GM21360 (cell line): ENCODE data around the gene SH3GL1.

Experiments
- ATAC-seq: cut with Tn5 transposase; IDR thresholded peaks from one replicate; pipeline ENCODE4 v1.9.1; 2021; ENCODE audit warnings: mild to moderate bottlenecking, moderate library complexity; ENCODE audit not compliant: unreplicated experiment

SH3GL1 gene

DNA sequence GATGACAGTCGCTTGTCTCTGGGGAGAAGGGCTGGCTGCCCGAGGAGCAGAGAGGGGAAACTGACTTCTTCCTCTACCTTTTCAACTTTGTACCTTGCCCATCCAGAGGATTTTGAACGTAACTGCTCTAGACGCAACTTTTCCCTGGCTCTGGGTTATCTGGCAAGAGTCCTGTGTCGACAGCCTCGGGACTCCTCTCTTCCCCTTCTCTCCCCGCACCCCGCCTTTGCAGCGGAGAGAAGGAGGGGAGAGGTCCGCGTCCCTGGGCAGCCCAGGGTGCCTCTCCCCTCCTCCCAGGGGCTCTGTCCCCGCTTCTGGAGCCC is 574 bp downstream of the SH3GL1 start:
- no peak for ATAC-seq

DNA sequence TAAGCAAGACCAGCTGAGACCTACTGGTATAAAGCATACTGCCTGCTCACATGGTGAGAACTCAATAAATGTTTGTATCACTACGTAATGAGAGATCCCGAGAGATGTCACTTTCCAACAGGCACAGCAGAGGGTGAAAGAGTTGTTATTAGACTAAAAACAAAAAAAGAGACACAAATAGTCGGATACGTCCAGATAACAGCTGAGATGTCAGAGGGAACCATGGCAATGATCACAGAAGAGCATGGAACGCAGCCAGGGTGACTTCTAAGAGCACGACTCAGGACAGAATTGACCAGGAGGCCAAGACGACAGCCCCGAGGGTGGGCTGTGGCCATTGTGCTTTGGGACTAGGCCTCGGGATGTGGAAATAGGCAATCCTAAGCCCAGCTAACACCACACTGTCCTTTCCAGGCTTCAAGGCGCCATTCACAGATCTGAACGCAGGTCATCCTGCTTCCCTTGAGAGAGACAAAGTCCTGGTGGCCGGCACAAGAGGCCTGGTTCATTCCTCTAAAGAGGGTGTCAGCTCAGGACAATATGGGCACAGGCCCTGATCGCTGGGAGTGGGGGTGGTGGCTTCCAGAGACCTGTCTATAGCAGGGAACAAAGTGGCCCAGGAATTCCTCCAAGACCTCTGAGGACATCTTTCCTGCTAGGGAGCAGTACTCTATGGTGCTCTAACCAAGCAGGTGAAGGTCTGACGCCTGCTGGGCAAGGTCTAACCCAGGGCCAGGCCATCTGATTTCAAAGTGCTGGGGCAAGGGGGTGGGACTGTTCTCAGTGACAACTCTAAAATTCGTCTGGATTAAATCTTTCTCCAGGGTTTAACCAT is 3.2 kb downstream of the SH3GL1 start:
- ATAC-seq: no peak

DNA sequence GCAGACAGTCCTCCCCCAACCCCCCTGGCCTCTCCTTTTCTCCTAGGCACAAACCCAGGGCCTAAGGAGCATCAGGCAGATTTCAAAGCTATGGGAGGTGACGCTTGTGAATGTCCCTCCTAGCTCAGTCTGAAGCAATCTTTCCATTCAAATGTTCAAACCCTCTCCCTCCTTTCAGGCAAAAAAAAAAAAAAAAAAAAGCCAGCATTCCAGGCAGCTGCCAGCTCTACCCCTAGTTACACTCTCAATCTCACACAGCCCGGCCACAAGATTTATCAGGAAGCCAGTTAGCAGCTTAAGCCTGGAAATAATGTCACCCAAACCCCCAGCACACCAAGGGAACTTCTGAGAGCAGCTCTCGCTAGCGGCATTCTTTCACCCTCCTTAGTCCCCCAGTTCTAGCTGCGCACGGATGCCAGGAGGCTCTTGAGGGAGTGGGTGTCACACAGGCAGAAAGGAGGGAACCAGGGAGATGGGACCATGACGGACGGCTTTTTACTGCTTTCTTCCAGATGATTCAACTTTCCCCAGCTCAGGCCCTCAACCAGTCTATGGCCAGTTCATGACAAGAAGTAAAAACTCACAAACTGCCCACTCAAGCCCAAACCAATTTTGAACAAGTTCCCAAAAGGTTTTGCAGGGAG is 6.3 kb downstream of the SH3GL1 start:
- ATAC-seq: no peak

DNA sequence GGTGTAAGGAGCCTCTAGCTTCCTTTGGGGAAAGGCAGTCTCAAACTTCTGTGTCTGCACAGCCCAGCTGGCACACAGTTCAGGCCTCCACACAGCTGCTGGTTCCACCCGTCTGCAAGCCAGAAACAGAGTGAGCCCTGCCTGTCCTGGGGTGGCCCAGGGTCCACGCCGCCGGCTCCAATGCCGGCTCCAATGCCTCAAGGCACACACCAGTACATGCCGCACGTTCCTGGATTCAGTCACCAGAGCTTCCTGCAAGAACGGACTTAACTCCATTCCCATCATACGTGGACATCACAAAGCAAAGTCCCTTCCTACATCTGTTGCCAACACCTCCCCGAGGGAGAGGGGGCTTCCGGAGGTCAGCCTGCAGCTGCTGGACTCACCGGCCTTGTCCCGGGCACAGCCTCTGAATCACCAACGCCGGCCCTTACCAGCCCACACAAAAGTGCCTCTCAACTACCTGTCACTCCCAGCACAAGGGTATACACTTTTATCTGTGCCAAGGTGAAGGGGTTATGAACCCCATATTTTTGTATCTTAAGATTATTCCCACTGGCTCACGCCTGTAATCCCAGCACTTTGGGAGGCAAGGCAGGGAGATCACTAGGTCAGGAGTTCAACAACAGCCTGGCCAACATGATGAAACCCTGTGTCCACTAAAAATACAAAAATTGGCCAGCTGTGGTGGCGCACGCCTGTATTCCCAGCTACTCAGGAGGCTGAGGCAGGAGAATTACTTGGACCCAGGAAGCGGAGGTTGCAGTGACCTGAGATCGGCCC is 8.5 kb downstream of the SH3GL1 start:
- ATAC-seq: no peak

DNA sequence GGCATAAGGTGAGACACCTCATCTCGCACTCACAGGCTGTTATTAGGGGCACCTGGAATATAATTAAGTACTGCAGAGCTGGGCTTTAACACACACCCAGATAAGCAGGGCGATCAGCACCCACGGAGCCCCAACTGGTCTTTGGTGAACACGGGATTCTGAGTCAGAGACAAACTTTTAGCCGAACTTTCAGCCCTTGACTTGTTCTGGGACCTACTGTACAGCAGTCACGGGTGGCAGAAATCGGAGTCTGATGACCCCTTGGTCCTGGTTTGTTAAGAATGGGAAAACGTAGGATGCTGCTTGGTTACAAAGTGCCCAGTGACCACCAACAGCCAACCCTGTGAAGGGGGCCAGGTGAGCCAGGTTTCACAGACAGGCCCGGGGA is 9.0 kb downstream of the SH3GL1 start:
- ATAC-seq: no peak

DNA sequence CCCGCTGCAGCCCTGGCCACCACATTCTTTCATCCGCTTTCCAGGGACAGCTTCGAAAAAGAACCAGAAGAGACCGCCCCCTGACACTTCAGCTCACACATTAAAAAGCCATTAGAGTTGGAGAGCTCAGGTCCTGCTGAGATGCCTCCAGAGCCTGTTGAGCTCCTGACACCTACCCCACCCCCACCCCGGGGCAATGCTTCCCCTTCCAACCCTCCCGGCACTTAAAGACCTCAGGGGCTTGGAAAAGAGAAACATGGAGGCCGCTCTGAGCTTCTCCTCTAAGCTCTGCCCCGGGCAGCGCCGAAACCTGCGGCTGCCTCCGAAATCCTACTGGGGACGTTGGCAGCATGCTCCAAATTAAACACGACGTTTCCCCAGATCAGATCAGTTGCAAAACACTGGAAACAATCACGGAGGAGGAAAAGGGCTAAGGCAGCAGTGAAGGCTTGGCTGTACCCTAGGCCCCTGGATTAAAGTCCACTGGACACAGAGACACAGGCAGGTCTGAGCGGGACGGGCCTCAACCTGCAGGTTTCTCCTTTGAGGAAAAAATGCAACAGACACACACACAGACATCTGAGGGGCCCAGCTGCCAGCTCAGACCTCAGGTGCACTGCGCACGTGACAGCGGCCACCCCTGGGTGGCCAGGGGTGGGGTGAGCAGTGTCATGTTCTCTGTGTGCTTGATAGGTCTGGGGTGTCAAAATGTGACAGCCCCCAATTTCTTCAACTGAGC is 9.6 kb downstream of the SH3GL1 start:
- no peak for ATAC-seq

DNA sequence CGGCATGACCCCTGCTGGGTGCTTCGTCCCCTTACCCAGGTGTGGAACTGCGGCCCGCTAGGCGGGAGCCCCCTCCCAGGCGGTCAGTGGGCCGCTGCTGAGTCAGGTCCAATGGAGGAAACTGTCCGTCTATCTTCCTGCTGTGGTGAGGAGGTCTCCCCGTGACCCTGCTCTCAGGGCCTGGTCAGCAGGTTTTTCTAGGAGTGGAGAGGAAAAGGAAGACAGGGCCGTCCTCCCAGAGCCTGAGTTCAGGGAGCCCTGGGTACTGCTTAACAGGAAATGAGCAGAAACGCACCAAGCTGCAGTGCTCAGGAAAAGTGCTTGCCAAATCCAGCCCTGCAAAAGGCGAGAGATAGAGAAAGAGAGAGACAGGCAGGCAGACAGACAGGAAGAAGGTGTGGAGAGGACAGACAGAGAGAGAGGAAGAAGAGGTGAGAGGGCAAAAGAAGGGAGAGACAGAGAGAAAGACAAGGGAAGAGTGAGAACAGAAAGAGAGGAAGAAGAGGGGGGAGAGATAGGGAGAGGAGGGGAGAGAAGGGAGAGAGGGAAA is 10.3 kb downstream of the SH3GL1 start:
- ATAC-seq: no peak

DNA sequence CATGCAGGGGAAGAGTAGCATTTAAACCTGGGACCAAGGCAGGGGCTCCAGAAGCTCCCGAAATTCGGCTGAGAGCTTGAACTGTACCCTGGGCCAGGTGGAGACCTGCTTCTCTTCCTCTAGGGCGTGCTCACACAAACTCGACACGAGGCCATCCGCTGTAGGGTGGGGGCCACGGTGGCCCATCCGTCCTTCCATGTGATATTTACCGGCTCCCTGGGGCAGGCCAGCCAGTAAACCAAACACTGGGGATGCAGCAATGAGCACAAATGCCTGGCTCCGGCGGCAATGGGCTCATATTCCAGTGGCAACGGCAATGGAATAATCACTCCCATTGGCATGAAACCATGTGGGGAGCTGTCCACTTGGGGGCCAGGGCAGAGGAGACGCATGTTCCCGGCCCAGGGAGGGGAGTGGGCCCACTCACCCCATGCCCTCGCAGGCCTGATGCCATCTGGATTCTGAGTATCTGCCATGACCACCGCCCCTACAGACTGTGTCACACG is 10.8 kb downstream of the SH3GL1 start:
- no peak for ATAC-seq

DNA sequence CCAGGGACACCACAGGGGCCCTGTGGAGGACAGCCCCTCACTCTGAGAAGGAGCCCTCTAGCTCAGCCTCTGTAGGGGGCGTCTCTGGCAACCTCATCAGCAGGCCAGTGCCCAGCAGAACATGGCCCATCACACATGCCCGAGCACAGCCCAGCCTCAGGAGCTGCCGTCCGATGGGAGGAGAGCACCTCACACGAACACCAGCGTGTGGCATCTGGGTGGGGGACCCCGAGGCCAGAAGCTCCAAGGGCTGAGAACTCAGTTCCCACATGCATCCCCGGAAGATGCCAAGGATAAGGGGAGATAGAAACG is 11.3 kb downstream of the SH3GL1 start:
- ATAC-seq: no peak

DNA sequence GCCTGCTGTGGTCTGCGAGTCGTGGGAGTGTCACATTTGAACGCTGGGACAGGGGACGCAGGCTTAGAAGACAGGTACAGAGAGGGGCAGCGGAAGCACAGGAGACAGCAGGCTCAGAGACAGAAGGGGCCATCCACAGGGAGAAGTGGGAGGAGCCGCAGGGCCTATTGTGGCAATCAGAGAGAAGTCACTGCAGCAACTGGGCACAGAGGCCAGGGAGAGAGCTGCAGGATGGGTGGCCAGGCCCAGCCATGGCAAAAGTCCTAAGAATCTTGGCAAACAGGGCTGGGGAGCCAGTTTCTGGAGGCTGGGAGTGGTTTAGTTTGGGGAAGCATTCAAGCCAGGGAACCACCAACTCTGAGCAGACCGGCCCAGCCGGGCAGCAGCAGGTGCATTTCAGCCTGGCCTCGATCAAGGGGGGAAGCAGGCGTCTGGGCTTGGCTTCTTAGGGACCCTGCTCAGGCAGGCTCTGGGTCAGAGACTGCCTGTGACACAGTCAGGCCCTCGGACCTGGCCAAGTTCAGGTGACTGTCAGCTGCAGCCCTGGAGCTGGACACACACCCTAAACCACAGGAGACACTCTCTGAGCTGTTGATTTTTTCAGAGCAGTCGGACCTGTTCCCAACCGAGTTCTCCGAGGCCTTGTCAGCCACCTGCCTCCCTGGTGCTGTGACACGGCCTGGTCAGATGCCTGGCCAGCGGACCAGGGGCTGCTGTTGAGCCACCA is 11.8 kb downstream of the SH3GL1 start:
- ATAC-seq: no peak

DNA sequence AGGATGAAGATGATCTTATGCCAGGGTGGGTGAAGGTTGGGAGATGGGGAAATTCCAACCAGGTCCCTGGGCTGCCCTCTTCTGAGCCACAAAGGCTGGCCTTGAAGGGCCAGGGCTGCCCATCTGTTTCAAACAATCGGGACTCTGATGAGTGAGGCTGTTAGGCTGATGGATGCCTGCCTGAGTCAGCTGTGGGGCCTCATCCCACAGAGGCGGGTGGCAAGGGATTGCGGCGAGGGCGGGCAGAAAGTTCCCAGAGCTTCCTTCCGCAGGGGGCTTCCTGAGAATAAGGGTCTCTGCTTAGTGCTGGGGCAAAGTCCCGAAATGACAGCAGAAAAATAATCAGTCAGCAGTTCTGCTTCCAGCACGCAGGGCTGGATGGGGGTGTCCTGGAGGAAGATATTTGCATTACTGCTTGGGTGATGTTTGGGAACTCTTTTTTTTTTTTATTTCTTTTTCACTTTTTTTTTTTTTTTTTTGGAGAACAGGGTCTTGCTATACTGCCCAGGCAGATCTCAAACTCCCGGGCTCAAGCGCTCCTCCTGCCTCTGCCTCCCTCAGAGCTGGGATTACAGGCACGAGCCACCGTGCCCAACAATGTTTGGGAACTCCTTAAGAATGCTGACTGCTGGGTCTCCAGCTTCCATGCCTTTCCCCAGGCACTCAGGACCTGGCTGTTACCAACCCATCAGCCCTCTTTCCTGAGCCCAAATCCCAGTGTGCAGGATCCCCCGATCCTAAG is 14.1 kb downstream of the SH3GL1 start:
- no peak for ATAC-seq

DNA sequence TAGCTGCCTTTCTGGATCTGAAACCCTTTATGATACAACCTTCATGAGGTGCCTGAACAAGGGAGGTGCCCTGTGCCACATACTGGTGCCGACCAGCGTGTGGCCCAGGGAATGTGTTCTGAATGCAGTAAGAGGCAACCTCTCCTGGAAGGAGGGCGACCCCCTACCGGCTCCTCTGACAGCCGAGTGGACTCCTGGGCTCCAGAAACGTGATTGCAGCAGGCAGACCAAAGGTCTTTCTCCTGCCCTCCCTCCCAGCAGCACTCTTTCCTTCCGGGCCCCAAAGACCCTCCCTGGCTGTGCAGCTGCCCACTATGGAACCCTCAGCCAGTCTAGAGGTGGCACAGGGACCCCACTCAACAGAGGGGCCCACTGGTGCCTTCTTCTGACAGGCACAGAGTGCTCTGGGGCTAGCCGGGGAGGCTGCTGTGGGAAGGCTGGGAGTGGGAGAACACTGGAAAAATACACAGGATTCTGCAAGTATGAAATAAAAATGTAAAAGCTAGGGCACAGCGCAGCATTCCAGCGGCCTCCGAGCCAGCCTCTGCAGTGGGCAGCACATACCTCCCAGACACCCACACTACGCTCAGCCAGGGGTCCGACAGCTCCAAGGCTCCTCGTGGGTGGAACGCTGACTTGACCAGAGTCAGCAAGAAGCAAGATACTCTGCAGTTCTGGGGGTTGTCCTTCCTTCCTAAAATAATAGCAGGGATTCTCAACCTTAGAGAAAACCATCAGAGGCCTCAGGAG is 14.9 kb downstream of the SH3GL1 start:
- ATAC-seq: no peak

DNA sequence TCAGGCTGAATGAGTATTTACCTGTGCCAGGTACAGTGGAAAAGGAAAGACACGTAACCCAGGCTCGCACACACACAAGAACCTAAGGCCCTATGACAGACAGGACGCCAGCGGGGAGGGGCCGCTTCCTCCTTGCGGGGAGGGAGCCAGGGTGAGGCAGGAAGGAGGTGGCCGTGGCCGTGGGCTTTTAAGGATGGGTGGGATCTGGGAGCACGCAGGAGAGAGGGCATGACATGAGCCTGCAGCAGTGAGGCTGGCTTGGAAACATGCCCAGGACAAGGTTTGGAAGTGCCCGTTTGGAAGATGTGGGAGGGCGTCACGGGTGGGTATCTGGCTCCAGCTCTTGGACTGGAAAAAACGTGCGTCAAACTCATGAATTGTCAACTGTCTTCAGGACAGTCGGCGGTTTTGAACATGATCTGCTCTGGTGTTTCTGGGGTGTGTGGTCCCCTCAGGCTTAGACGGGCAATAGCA is 20.1 kb downstream of the SH3GL1 start:
- ATAC-seq: no peak

DNA sequence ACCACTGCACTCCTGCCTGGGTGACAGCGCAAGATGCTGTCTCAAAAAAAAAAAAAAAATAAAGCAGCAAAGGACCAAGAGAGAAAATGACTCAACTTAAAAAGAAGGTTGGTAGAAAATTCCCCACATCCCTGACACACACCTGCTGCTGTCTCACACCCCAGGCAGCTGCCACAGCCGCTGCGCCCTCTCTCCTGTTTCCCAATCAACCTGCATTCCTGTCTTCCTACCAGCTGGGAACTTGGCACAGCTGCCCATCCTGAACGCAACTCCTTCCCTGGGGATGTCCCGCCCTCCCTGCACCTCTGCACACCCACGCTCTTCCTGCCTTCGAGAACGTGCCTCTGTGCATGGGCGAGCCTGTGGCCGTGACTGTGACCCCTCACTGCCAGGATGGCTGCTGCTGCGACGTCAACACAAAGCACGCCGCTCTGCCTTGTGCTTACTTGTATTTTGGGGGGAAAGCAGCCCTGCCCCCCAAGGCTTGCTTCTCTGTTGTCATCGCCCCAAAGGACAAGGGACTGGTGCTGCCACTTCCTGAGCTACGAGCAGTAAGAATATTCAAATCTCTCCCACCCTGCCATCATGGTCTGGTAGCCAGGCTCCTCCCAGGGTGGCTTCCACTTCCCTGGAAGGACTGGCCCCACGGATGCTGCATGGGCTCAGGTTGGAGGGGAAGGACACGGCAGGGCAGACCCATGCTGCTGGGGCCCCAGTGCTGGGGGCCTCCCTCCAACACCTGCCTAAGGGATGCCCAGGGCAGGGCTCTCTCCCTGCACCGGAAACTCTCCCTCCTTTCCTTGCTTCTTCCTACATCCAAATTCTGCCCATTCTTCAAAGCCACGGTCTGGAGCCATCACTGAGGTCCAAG is 20.7 kb downstream of the SH3GL1 start:
- ATAC-seq: peak; percentile 36

DNA sequence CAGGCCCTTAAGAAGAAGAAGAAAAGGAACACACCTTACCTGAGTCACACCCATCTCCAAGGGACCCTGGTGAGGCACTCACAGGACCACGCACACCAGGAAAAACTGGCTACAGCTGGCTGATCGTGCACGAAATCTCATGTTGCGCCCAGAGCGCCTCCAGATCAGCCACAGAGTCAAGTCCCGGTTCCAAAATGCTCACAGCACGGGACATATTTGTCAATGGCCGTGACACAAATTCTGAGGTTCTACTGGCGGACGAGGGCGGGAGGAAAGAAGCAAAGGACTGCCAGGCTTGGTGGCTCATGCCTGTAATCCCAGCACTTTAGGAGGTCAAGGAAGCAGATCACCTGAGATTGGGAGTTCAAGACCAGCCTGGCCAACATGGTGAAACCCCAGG is 21.5 kb downstream of the SH3GL1 start:
- ATAC-seq: no peak

DNA sequence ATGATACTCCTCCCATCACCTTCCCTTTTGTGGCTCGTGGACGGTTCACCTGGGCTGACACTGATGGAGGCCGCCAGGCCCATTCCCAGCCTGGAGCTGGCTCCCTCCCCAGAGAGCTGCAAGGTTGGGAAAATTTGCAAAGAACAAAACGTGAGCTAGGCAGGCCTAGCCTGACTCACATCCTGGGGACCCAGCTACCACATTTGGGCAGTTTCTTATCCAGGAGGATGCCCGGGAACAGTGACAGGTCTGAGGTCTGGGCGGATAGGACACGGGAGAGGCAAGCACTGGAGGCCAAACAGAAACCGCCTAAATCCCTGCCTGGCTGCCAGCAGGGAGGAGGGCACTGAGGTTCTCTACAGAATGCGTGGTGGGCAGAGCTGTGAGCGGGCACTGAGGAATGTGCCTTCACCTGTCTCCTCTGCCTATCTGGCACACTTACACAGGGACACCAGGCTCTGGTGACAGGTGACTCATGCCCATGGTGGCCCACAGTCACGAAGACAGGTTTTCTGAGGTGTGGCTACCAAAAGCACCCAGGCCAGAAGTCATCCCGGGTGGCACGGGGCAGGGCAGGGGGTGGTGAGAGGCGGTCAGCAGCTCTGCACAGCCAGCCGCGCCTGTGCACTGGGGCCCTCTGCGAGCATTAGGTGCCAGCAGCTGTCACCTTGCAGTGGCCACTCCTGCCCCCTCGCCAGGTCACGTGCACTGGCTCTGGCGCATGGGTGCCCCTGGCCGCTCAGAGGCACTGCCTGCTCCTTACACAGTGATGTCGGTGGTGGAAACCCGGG is 23.2 kb downstream of the SH3GL1 start:
- ATAC-seq: no peak

DNA sequence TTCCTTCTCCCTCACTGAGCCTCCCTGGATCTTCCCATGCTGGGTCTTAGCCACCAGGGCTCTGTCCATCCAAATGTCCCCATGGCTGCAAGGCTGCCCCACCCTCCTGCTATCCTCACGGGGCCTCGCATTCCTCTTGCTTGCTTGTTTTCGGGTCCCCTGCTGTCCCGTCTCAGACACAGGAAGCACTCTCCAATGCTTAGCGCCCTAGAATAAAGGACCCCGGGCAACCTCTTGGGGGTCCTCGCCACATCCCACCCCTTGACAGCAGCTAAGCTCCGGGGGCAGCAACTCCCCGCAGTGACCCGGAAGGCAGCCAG is 23.7 kb downstream of the SH3GL1 start:
- no peak for ATAC-seq
